H54 (cell line): ENCODE results near the gene KCNIP2.
A peak's percentile ranks its signal among the peaks of the same experiment; 100 is the strongest.

ENCODE experiments used
- DNase-seq: peaks from one replicate; pipeline ENCODE4 v3.0.0; 2011; ENCODE audit warnings: low spot score, mixed read lengths; ENCODE audit not compliant: insufficient read length
- FAIRE-seq: peaks from 3 replicates; lab custom pipeline; 2011; peaks lifted over from hg19 to GRCh38; lab: Jason Lieb, UNC
- POLR2A ChIP-seq: IDR thresholded peaks from 2 replicates; pipeline ENCODE4 v1.6.1; 2011; ENCODE audit warnings: low read depth, mild to moderate bottlenecking, low read length

The KCNIP2 gene

DNA sequence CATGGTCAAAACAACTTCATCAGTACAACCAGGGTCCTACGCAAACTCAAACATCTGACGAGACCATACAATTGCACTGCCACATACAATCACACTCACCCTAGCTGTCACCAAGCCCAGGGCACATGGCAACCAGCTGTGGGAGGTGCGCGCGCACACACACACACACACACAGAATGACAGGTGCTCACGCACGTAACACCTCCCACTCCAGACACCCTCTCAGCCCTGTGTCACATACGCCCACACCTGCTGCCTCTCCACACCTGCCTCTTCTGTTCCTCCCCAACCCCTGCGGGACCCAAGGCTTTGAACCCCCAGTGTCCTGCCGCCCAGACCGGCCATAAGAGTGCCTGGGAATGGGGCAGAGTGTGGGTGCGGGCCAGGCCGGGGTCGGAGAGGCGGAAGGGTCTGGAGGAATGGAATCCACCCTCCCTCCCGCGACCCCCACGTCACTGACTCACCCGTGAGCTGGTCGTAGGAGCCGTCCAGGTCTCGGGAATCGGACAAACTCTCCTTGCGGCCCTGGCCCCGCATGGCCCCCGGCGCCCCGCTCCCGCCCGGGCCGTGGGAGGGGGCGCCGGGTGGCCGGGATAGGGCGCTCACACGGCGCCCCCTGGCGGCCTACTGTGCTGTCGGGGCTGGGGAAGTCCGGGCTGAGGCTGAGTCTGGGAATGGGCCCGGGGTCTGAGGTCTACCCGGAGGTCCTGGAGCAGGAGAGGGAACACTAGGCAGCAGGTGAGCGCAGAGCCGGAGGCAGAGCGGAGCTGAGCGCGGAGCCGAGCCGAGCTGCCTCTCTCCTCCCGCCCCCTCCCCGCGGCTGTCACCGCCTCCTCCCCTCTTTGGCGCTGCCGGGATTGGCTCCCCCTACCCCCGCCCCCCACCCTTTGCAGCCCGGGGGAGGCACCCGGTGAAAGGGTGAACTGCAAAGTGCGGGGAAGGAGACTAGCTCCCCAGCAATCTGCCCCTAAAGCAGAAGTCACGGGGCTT, at the start of gene KCNIP2:
KCNIP2 (minus strand) TSS at position 769 of the 990 bp plus-strand sequence; CDS start at position 537, 232 bp downstream.
- no peak for DNase-seq
- TF ChIP-seq POLR2A = no peak
- FAIRE-seq = no peak

DNA sequence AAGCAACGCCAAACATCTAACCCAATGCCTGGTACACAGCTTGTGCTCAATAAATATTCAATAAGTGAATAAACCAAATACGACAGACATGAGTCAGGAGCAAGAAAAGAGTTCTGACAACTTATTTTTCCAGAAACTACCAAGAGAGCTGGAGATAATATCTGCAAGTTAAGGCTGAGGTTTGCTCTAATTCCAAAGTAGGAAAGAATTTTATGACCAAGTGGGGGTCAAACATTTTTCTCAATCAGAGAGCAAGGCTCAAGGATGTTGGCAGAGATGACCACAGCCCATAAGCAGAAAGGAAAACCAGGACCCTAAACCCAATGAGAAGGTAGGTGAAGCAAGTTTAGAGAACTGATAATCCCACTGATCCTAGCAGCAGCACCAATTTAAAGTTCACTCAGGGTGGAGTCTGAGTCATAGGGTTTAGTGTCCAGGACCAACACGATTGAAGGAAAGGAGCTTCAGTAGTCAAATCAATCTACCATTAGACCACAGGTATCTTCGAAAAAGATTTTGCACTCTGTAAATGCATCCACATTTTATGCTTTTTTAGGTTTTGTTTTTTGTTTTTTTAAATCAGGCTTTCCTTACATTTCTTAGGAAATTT, 49.3 kb upstream of the KCNIP2 start:
- DNase-seq (peak; percentile 15), FAIRE-seq (no peak)
- TF ChIP-seq POLR2A = no peak

DNA sequence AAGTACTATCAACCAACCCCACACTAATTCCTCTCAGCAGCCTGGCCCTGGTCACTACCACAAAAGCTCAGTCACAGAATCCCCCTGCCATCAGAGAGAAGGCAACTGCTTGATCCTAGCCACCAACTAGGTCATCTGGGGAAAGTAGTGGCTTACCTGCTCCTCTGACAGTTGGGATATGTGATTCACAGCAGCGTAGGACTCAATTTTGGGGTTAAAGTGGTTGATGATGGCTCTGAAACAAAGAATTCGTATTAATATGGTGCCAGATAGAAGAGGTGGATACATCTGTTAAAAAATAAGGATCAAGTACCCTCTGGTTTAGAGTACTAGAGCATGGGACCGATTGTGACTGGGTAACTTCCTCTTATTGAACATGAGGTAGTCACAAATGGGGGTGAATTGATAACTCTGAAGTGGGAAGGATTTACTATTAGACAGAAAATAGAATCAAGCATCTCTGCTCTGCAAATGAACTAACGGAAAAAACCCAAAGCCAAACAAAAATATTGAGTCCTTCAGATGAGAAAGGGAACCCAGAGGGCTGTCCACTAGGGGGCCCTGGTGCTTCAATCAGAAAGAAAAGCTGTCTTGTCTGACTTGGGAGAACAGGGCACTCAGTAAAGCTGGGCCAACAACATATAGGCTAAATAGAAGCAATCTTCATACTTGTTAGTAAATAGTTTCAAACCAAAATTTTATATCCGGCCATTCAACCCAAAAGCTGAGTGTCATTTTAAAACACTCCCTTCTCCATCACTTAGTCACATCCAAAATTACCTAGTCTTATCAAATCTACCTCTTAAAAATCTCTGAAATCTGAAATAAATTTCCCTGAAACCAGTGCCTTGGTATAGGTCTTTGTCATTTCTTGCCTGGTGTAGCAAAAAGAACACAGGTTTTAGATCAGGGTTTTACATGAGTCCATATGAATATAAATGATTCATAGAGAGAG, 45.9 kb upstream of the KCNIP2 start:
- TF ChIP-seq POLR2A = no peak
- FAIRE-seq (peak; percentile 33), DNase-seq (peak; percentile 33)

DNA sequence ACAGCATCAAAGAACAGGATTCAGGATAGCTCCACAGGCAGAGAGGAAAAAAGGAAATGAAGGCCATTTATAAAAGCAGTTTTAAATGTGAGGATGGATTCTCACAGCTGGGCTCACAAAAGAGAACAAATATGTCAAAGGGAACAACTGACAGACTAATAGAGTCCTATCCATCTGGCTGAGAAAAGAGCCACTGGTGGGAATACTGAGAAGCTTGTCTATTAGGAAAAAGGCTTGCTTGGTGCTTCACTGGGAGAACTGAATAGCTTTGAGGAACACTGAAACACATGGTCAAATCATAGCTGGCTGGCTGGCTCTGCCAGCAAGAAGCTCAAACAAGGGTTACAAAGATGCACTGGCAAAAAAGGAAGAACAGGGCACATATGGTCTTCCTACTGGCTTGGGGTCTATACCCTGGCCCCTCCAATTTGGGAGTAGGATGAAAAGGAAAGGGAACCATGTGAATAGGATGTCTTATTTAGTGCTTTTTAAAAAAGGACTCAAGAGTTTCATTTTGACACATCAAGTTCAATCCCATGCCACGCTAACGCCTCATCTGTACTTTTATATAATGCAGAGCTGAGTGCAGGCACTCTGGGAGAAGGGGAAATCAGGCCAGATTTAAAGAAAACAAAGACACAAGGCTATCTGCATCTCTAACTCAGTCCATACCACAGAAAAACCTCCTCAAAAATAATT, 44.8 kb upstream of the KCNIP2 start:
- DNase-seq = no peak
- FAIRE-seq = no peak
- no peak for TF ChIP-seq POLR2A

DNA sequence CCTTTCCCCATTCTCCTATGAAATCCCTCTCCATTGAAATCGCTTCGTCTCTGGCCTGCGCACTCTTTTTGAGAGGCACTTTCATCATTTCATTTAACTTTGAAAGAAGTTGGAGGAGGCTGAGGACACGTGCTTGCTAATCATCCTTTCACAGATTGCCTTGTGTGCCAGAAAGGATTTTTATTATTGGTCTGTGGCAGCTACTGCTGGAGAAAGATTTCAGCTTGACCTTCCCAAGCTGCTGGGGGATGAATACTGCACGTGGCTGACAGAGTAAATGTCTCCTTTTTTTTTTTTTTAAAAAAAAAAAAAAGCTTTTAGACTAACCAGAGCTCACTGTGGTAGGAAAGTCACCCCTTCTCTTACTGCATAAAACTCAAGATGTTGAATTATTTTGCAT, 44.2 kb upstream of the KCNIP2 start:
- DNase-seq = no peak

DNA sequence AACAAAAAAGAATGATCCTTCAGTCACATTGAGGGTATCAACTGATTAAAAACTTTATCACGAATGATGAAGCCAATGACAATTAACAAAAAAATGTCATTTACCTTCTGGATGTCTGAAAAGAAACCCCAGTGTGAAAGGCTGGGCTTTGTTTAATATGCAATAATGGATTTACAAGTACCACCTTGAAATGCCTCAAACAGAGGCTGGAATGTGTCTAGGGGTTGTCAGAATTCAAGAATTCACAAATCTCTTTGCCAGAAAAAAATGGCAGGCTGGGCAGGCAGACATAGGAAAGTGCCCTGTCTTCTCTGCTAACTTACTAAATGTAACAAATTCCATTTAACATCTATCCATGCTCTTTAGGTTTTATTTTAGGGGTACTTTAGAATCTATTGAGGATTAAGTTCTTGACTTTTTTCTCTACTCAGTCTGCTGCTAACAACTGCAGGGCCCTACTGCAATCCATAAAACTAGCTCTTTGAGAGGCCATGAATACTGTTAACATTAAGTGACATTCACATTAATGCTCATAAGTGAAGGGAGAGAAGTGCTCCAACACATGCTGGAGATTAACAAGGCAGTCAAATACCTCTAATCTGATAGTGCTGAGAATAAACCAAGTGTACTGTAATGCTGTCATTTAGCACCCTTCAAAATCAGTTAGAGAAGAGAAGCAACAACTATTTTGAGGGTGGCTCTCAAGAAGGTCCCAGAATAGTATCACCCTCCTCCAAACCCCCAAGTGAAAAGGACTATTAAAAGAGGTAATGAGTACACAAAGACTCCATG, 43.1 kb upstream of the KCNIP2 start:
- FAIRE-seq (no peak), DNase-seq (no peak)
- no peak for TF ChIP-seq POLR2A

More for the DNA sequence above, 44.2 kb upstream of the KCNIP2 start:
- no peak for TF ChIP-seq POLR2A
- FAIRE-seq = no peak

DNA sequence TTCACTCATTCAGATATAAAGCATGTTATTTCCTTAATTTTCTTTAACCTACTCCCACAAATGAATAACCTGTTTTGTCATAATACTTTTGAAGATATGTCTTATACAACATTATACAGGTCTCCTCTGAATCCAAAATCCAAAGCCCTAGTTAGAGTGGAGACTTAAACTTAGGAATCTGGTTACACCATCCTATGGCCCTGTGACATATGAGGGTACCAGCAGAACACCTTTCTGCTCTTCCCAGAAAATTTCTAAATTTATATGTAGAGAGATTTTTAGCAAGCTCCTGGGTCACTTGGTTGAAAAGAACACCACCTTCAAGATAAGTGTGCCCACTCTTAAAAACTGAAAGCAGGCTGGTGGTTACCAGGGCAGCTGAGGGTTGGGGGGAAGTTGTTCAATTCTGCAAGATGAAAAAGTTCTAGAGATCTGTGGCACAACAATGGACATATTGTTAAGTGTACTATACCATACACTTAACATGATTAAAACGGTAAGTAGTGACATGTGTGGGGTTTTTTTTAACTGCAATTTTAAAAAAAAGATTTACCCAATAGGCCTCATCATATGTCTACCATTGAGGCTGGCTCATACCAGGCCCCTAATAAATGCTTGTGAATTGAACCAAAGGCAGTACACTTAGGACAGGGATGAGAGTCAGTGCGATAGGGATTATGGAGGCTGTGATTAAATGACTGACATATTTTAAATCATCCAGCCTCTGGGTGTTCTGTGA, 37.6 kb upstream of the KCNIP2 start:
- DNase-seq = no peak
- no peak for FAIRE-seq
- no peak for TF ChIP-seq POLR2A

DNA sequence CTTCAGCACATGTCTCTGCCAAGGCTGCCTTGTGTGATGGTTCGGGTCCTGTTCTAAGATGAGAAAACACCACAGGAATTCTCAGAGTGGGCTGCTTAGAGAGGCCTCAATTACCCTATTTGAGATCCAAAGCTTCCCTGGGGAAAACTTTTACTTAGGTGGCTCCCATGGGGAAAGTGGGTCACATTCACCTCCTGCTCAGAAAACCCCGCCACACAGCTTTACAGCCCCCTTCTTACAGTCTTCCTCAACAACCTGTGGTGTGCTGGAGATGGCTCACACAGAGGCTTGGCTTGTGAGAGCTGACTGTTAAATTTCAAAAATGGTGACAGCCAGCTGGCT, 36.6 kb upstream of the KCNIP2 start:
- TF ChIP-seq POLR2A = no peak
- FAIRE-seq = no peak
- DNase-seq = no peak

DNA sequence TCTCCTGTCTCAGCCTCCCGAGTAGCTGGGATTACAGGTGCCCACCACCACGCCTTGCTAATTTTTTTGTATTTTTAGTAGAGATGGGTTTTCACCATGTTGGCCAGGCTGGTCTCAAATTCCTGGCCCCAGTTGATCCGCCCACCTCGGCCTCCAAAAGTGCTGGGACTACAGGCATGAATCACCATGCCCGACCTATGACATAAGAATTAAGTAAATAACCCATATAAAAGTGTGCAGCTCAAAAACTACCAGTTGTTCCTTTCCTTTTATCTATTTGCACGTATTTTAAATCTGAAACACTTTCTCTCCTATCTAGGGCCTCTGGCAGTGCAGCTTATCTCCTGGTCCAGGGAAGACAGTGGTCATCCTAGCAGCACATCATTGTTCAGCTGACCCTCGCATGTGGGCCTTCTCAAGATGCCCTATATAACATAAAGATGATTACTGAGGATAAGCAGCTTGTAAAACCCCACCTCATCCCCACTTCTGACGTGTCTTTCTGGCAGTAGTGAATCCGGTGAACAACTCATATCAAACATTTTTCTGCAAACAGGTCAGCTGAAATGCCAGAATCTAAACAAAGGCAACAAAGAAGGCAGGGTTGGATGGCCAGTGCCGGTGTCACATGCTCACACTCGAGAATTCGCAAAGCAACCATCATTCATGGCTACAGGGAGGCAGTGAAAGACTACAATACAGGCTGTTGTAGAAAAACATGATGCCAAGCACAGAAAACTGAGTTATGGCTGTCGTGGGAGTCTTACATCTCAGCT, 36.0 kb upstream of the KCNIP2 start:
- no peak for TF ChIP-seq POLR2A
- DNase-seq (peak; percentile 35), FAIRE-seq (peak; percentile 80)

DNA sequence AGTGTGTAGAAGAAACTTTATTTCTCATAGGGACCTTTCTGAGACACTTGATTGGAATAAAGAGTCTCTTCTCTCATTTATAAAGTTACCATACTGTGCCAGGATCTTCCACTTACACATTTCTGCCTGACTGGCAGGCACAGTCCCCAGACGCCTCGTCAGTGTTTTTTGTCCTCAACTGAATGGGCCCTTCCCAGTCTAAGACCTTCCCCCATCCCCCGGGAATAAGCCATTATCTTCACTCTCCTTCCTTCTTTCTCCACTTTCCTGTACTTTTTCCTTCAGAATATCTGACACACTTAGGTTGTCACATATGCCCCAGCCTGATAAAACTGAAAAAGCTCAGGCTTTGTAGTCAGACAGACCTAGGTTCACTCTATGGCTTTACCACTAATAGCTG, 35.3 kb upstream of the KCNIP2 start:
- no peak for DNase-seq
- no peak for TF ChIP-seq POLR2A
- no peak for FAIRE-seq

DNA sequence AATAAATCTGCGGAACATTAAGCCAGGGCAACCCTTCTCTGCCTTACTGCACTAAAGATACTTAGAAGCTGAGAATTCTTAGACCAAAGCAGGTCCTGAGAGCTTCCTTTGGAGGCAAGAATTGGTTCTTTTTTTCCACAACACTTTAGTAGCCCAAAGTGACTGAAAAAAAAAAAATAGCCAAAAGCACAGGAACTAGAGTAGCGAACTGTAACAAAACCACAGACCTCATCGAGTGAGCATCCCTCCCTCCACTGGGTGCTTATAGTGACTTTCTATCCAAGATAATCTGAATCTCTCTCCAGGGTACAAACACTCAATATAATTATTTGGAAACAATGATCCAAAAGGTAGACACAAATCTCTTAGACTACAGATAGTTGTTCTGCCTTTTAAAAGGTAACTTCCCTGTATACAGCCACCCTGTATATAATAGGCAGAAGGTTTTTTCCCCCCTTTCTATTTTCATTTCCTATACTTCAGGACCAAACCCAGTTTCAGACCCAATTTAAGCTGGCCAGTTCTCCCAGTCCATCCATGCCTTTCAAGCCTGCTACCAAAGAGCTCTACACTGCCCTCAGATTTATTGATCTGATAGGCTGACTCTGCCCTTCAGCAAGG, 31.6 kb upstream of the KCNIP2 start:
- FAIRE-seq (no peak), DNase-seq (no peak)
- TF ChIP-seq POLR2A = no peak
